CD4-positive, alpha-beta T cell treated with Interleukin-6 for 4 hours (primary cell): Measurements from ENCODE around the gene WFDC2.

Source experiments
- DNase-seq: peaks from one replicate; pipeline ENCODE4 v3.0.0-alpha.2; 2020; ENCODE audit warnings: mixed read lengths

Gene WFDC2

DNA sequence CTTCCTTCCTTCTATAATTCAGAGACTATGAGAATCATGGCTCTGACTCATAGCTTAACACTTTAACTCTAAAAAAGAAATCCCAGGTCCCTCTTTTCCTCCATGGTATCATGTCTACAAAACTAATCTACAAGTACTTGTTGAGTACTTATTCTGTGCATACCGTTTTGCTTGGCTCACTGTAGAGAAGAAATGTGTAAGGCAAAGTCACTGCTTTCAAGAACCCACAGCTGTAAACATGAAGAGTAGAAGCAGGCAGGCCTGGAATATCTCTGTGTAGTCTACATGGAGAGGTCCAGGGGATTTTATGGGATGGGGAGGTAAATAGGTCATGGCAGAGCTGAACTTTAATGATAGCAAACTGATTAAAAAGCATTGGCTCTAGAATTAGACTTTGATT is 32.0 kb downstream of the WFDC2 start:
- DNase-seq = no peak

DNA sequence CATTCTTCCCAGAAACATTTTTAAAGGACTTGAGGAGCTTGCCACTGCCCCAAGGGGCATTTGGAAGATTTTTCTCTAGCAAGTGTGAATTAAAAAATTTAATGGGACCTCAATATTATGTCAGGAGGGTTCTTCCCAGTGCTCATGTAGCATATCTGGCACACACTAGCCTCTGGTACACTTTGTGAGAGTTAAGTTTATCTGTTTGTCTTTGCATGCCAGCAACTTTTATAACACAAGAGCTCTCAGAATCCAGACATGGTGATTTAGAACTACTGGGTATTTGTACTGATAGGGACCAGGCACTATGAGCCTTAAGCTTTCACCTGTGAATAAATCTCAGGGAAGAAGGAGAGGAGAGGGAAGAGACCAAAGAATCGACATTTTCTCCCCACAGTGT is 33.0 kb downstream of the WFDC2 start:
- DNase-seq = no peak

DNA sequence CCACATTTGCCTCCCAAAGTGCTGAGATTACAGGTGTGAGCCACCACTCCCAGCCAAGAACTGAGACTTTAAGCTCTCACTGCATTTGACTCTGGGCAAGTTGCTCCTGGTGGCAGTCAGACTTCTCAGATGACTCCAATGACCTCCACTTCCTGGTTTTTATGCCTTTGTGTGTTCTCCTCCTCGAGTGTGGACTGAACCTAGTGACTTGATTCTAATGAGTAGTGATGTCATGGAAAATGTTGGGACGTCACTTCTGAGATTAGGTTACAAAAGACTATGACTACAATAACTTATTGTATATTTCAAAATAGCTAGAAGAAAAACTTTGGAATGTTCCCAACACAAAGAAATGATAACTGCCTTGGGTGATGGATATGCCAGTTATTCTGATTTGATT is 33.9 kb downstream of the WFDC2 start:
- no peak for DNase-seq

DNA sequence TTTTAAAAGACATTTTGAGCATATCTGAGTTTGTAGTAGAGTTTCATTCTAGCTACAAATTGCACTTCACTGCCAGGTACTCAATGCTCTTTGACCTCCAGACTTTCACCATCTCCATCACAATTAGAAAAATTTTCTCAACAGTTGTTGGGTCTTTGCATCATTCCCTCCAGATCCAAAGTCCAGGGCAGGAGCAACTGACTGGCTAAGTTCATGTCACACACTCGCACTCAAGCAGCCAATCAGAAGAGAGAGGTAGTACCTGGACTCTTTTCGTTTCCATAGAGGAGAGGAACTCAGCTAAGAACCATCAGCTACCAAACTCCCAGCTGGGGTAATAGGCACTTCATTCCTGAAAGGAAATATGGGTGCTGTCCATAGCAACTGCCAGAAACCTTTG is 36.8 kb downstream of the WFDC2 start:
- no peak for DNase-seq

DNA sequence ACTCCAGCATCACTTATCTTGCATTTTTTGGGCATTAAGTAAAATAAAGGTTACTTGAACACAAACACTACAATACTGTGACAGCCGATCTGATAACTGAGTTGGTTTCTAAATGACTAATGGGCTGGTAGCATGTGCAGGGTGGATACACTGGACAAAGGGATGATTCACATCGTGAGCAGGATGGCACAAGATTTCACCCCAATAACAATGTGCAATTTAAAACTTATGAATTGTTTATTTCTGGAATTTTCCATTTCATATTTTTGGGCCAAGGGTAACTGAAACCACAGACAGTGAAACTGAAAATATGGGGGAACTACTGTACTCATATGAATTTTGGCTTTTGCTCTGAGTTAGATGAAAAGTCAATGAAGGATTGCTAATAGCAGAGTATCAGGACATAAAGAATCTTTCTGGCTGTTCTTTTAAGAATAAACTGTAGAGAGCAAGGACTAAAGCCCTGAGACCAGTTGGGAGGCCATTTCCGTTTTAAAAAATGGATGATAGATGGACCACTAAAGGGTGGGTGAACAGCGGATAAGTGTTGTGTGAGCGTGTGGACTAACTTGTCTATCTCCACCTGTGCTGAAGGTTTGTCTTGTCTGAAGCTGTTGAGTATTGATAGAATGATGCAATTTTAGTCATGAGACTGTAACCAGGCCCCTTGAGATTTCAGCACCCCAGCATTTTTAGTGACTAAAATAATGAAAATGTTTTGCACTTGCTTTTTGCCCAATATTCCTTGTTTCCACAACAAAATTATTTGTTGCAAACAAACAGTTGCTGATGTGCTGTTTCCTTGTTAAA is 37.7 kb downstream of the WFDC2 start:
- no peak for DNase-seq

DNA sequence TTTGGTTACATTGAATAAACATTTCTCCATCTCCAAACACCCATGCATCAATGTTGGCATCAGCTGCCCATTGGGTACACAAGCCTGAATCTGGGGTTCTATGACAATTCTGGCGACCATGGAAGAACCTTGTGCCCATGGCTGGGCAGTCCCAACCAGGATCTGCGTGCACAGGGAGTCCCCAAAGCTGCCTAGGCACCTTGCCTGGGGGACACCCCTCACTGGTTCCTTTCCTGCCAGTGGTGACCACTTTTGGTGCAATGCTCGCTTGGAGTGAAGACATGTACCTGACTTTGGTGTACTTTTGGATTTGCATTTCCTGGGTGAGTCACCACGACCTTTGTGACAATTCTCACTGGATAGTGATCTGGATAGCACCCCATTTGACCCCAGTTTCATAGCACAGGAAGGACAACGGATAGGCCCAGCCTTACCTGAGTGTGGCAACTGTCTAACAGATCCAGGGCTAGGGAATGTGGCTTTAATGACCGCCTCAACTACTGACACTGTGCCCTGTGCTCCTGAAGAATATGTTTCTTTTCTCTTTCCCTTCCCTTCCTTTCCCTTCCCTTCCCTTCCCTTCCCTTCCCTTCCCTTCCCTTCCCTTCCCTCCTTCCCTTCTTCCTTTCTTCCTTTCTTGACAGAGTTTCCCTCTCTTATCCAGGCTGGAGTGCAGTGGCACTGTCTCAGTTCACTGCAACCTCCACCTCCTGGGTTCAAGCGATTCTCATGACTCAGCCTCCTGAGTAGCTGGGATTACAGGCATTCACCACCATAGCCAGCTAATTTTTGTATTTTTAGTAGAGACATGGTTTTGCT is 38.7 kb downstream of the WFDC2 start:
- DNase-seq = no peak

DNA sequence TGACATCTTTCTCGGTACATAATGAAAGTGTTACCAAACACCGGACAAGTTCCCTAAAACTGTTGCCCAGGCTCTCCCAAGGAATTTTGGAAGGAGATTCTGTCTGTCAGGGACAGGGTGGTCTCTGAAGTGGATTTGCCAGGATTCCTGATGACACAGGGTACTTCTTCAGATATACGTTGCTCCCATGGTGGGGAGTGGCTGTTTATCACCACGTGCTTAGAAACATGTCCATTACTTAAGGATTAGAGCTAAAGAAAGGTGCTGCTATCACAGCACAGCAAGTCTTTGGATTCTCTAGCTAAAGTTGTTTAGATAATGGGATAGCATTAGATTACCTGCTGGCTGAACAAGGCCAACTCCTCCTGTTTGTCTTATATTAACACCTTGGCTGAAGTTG is 39.5 kb downstream of the WFDC2 start:
- no peak for DNase-seq

DNA sequence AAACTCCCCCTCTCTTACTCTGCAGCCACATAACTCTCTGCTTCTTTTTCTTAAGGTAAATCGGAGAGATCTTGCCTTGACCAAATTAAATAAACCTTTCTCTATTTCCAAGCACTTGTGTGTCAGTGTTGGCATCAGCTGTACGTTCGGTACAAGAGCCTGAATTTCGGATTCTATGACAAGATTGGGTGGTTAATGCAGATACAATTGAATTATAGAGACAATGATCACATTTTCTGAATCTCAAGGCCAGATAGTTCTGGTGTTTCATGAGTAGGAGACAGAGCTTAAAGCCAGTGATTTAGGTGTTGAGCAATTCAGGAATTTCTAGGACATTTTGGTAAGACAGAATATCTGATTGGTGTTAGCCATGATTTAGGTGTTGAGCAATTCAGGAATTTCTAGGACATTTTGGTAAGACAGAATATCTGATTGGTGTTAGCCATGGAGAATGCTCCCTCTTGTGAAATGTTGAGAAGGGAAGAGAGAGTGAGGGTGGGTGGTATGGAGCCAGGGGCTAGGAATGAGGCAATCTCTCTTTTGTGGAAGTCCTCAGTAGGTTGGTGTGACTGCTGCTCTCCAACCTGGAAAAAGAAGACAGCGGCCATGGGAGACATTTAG is 40.8 kb downstream of the WFDC2 start:
- no peak for DNase-seq

DNA sequence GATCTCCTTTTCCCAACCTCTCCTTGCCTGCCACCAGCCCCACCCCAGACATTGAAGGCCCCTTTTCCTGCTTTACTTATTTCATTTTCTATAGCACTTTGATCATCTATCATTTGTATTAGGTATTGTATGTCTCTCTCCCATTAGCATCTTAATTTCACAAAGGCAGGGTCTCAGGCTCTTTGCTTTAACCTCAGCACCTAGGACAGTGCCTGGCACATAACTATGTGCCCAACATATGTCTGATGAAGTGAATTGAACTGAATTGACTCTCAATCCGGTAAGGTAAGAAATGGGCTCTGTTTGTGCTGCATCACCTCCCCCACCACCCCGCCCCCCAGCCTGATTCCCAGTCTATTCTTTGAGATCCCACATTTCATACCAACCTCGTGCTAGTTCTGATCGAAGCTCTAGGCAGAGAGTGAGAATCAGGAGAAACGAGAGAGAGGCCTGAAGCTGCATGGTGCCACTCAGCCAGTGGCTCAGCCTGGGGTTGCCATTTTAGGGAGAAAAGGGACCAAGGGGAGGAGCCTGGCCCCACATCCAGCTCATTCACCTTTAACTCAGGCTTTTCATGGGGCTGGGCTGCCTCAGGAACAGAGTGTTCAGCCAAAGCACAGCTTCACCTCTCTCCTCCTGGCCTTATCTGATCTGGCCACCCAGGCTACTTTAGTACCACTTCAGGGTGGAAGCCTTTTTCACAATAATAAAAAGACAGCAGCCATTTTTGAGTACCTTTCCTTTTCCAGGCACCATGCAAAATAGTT is 45.8 kb downstream of the WFDC2 start, which contains the start of gene SPINT3:
SPINT3 (minus strand) TSS at position 476 of the 767 bp plus-strand sequence; CDS start at position 462, 14 bp downstream.
- no peak for DNase-seq

DNA sequence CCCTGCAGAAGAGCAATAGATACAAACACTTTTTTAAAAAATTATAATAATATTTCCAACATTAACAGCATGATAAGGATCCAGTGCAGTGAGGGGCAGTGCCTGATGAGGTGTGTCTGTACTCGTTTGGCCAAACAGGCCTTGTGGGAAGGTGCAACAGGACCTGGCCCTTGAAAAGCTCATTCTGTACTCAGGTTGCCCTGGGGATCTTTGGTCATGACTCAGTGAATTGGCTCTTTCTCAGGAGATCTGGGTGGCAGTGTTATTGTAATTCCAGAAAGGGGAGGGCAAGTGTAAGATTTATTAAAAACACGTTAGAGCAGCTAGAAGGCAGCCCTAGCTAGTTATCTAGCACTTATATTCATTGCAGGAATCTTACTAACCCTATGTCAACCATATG is 48.7 kb downstream of the WFDC2 start:
- DNase-seq = no peak

DNA sequence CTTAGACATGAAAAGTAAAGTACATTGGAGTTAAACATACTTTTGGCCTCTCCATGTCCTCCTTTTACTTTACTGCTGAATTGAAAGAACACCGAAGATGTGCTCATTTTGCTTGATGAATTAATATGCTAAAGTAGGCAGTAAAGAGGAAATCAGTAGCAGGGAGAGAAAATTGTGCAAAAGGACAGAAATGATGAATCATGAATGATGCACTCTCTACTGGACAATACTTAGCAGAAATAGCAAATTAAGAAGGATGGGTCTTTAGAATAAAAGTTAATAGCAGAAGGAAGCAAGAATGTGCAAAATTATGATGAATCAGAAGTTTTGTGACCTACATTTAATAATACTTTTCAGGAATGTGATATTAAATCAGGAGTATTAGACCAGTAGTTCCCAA is 54.3 kb downstream of the WFDC2 start:
- no peak for DNase-seq

DNA sequence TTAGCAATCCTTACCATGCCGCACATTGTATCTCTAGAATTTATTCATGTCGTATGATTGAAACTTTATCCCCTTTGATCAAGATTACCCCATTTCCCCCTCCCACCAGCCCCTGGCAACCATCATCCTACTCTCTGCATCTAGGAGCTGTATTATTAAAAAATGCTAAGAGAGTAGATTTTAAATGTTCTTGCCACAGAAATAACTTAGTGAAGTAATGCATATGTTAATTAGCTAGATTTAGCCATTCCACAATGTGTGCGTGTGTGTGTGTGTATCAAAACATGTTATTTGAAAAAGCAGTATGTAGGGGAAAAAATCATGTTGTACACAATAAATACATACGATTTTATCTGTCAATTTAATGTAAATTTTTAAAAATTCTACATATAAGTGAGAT is 57.7 kb downstream of the WFDC2 start:
- DNase-seq = no peak
